NT2/D1 (cell line): Measurements from ENCODE around the gene PPIE.
A peak's percentile ranks its signal among the peaks of the same experiment; 100 is the strongest.

ENCODE experiments used
- DNase-seq: peaks from one replicate; pipeline ENCODE4 v3.0.0-alpha.2; 2011; ENCODE audit warnings: low read depth, low spot score
- H3K27me3 ChIP-seq: 2 replicates; pipeline ENCODE4 v1.6.0; 2011; ENCODE audit warnings: mild to moderate bottlenecking; ENCODE audit not compliant: insufficient read length, insufficient read depth
- H3K36me3 ChIP-seq: 2 replicates; pipeline ENCODE4 v1.6.1; 2011; ENCODE audit warnings: mild to moderate bottlenecking, low read length, mixed read lengths; ENCODE audit not compliant: insufficient read depth, insufficient read length
- H3K4me1 ChIP-seq: 2 replicates; pipeline ENCODE4 v1.5.1; 2011; ENCODE audit not compliant: insufficient read depth, insufficient read length
- H3K4me3 ChIP-seq: 2 replicates; pipeline ENCODE4 v1.5.1; 2011; ENCODE audit warnings: low read depth; ENCODE audit not compliant: insufficient read length
- H3K9ac ChIP-seq: 2 replicates; pipeline ENCODE4 v1.6.0; 2011; ENCODE audit warnings: low read depth; ENCODE audit not compliant: insufficient read length
- H3K9me3 ChIP-seq: 2 replicates; pipeline ENCODE4 v1.5.1; 2011; ENCODE audit warnings: mild to moderate bottlenecking, low read length; ENCODE audit not compliant: insufficient read depth
- SUZ12 ChIP-seq: IDR thresholded peaks from 2 replicates; pipeline ENCODE4 v1.6.1; 2011; ENCODE audit not compliant: insufficient read length, insufficient read depth; ENCODE audit errors: extremely low read depth
- YY1 ChIP-seq: IDR thresholded peaks from 2 replicates; pipeline ENCODE4 v1.6.1; 2011; ENCODE audit not compliant: insufficient read length, insufficient read depth
- ZNF274 ChIP-seq: IDR thresholded peaks from 2 replicates; pipeline ENCODE4 v1.6.1; 2011; ENCODE audit warnings: mild to moderate bottlenecking, low read depth, low read length

Gene PPIE

DNA sequence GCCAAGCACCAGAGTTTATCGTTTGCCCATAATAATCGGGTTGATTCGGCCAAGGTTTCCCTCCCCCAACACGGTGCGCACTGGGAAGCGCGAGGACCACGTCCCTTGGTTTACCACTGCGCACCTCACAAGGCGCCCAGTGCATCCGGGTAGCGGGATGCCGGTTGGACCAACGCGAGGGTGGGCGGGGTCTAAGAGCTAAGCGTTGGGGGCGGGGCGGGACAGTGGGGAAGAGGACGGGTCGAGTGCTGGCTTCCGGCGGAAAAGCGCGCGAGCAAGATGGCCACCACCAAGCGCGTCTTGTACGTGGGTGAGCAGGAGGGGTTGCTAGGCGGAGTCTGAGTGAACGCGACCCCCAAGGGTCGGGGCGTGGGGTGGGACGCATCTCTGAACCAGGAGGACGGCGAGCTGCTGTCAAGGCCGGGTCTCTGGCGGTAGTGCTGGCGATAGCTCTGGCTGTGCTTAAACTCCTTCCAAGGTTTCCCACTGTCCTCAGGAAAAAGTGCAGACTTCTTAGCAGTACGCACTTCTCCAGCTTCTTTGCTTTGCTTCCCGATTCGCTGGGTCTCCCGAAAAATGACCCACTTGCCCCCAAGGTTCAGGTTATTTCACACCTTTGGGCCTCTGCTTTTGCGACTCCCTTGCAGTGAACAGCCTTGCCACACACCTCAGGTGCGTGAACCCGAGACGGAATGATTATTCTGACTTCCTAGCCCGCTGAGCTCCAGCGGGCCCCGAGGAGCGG, at the start of gene PPIE:
TSS of gene PPIE (plus strand) at position 261 of the 745 bp plus-strand sequence. CDS start at position 280, 19 bp downstream.
- Histone ChIP-seq H3K4me3 (peak within 1 kb of the TSS; percentile 97), H3K9ac (peak within 1 kb of the TSS; percentile 97), H3K4me1 (no peaks in the 10 kb centered on the region), H3K36me3 (peaks cover 40% of the 10 kb centered on the region), H3K27me3 (peaks cover 40% of the 10 kb centered on the region), H3K9me3 (no peaks in the 10 kb centered on the region)
- no peak for TF ChIP-seq ZNF274
- TF ChIP-seq YY1: peak; percentile 89
- DNase-seq: peak; percentile 93

DNA sequence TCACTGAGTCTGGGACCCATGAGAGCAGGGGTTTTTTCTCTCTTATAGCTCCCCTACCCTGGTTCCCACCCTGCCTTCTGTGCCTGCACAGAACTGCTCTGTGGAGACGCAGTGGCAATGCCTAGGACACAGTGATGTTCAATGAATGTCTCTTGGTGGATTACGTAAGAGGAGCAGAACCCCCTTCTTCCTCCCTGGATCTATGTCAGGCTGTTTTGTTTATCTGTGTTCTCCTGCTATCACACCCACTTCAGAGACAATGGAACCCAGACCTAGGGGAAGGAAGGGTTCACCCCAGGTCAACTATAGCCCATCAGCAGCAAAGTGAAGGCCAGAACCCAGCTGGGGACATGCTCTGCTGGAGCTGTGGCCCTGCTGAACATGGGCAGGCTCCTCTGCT, 49.5 kb upstream of the PPIE start:
- no peak overlapping the region for H3K9ac ChIP-seq
- DNase-seq: no peak
- no peak overlapping the region for H3K4me3 ChIP-seq
- H3K27me3 ChIP-seq: peaks cover 99% of the 10 kb centered on the region
- H3K4me1 ChIP-seq: peaks cover 11% of the 10 kb centered on the region
- no peak for TF ChIP-seq SUZ12
- no peaks in the 10 kb centered on the region for H3K9me3 ChIP-seq
- H3K36me3 ChIP-seq: no peaks in the 10 kb centered on the region

- no peak overlapping the region for H3K9ac ChIP-seq
- peaks cover 99% of the 10 kb centered on the region for H3K27me3 ChIP-seq
- no peak for DNase-seq
- peaks cover 11% of the 10 kb centered on the region for H3K4me1 ChIP-seq
- no peaks in the 10 kb centered on the region for H3K36me3 ChIP-seq
- H3K9me3 ChIP-seq: no peaks in the 10 kb centered on the region
- no peak for TF ChIP-seq ZNF274
- TF ChIP-seq SUZ12: no peak
- H3K4me3 ChIP-seq: no peak overlapping the region
These were observed 49.0 kb upstream of the PPIE start for GRCh38 chr1:39689635-39690034.

- DNase-seq: no peak
- H3K9ac ChIP-seq: no peak overlapping the region
- no peaks in the 10 kb centered on the region for H3K9me3 ChIP-seq
- no peak overlapping the region for H3K4me3 ChIP-seq
- TF ChIP-seq YY1 (no peak), SUZ12 (no peak), ZNF274 (no peak)
- no peaks in the 10 kb centered on the region for H3K36me3 ChIP-seq
- peaks cover 99% of the 10 kb centered on the region for H3K27me3 ChIP-seq
- H3K4me1 ChIP-seq: peaks cover 11% of the 10 kb centered on the region
These were observed 48.5 kb upstream of the PPIE start for GRCh38 chr1:39690225-39690624.

GRCh38 chr1:39690794-39691382, 47.8 kb upstream of the PPIE start:
- no peak for DNase-seq
- Histone ChIP-seq H3K27me3 (peaks cover 100% of the 10 kb centered on the region), H3K4me3 (peak overlapping the region; percentile 13), H3K9me3 (no peaks in the 10 kb centered on the region), H3K4me1 (peaks cover 11% of the 10 kb centered on the region), H3K36me3 (no peaks in the 10 kb centered on the region), H3K9ac (no peak overlapping the region)
- no peak for TF ChIP-seq SUZ12
- no peak for TF ChIP-seq YY1
- no peak for TF ChIP-seq ZNF274

DNA sequence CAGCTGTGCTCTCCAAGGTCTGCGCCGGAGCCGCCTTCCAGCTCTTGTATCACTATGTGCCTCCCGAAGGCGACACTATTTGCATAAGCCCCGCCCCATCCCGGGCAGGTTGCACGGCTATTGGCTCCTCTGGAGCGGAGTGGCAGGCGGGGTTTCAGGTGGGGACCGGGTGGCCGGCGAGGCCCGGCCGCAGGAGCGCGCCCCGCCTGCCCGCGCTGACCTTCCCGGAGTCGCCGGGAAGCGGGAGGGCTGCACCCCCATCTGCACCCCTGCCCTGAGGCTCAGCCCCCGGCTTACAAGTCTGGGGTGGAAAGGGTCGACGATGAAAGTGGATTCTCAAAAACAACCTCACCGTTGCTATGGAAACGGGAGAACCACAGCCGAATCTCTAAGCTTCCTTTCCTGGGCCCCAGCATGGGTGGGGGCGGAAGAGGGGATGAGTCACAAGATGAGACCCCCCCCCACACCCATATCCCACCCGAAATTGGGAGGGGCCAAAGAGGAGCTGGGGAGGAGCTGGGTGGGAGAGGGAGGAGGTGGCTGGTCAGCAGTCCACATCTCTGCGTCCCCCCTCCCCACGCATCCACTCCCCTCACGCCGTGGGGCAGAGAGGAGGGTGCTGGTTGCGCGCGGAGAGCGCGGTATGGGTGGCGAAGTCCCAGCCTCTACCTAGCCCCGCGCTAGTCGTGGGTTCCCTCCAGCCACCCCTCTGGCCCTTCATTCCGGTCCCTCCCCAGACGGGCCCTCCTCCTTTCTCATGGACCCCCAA, 47.1 kb upstream of the PPIE start, which contains the start of gene HPCAL4:
TSS of gene HPCAL4 (minus strand) at position 51 of the 769 bp plus-strand sequence. CDS start 6,830 bp downstream, outside the sequence.
- TF ChIP-seq ZNF274: no peak
- TF ChIP-seq SUZ12: peak; percentile 81
- TF ChIP-seq YY1: no peak
- DNase-seq: peak; percentile 89
- Histone ChIP-seq H3K4me1 (peaks cover 11% of the 10 kb centered on the region), H3K9ac (no peak within 1 kb of the TSS), H3K9me3 (no peaks in the 10 kb centered on the region), H3K27me3 (peaks cover 100% of the 10 kb centered on the region), H3K36me3 (no peaks in the 10 kb centered on the region), H3K4me3 (peak within 1 kb of the TSS; percentile 13)
